GM18873 (cell line): ENCODE results near the gene DNAL1.
A peak's percentile ranks its signal among the peaks of the same experiment; 100 is the strongest.
"Not testable (repeated sequence)": the region's sequence is repeated elsewhere in the genome, so short reads cannot be mapped to it uniquely, and the experiment has no call there.

ENCODE experiments used
- ATAC-seq: cut with Tn5 transposase; IDR thresholded peaks from one replicate; pipeline ENCODE4 v1.9.1; 2021; ENCODE audit warnings: mild to moderate bottlenecking, moderate library complexity, moderate number of reproducible peaks; ENCODE audit not compliant: unreplicated experiment, low FRiP score

The DNAL1 gene

GRCh38 chr14:73637830-73638229 is 7.0 kb upstream of the DNAL1 start:
- no peak for ATAC-seq

GRCh38 chr14:73640796-73641365 is 3.9 kb upstream of the DNAL1 start:
- ATAC-seq, result no peak

- no peak for ATAC-seq
These were observed 443 bp downstream of the DNAL1 start for GRCh38 chr14:73645248-73645610.

DNA sequence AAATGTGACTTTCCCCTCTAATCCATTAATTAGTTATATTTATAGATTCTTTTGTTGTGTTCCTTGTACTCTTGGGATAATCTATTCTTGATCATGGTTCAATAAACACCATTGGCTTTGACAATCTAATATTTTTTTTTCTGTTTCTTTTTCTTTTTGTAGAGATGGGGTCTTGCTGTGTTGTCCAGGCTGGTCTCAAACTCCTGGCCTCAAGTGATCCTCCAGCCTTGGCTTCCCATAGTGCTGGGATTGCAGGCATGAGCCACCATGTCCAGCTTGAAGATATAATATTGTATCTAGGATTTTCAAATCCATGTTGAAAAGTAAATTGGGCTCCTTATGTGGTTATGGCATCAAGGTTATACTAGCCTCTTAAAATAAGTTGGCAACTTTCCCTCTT is 6.2 kb downstream of the DNAL1 start:
- no peak for ATAC-seq

GRCh38 chr14:73655851-73656250 is 11.1 kb downstream of the DNAL1 start:
- ATAC-seq, result no peak

DNA sequence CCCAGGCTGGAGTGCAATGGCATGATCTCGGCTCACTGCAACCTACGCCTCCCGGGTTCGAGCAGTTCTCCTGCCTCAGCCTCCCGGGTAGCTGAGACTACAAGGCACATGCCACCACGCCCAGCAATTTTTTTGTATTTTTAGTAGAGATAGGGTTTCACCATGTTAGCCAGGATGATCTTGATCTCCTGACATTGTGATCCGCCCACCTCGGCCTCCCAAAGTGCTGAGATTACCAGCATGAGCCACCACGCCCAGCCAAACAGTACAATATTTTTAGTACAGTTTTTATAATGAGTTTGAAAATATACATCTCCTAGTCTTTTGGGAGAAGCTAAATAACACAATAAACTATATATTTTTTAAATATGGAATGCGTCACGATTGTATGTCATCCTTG is 14.4 kb downstream of the DNAL1 start:
- not testable (repeated sequence) for ATAC-seq

- ATAC-seq, result no peak
These were observed 15.7 kb downstream of the DNAL1 start for GRCh38 chr14:73660511-73660910.

DNA sequence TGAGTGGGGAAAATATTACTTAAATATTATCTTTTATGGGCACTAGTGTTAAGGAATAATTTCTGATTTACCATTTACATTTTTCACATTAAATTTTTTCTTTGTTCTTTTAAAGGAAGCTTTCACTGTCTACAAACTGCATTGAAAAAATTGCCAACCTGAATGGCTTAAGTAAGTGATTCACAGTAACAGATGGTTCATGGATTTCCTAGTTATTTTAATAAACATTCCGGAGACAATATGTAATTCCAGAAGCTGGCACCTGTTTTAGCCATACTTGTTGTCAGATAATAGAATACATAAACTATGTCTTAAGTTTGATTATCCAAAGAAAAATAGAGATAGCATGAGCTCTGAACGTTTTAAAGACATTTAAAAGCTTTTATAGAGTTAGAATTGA is 17.1 kb downstream of the DNAL1 start:
- ATAC-seq, result no peak

- ATAC-seq, result no peak
These were observed 17.7 kb downstream of the DNAL1 start for GRCh38 chr14:73662487-73662943.

DNA sequence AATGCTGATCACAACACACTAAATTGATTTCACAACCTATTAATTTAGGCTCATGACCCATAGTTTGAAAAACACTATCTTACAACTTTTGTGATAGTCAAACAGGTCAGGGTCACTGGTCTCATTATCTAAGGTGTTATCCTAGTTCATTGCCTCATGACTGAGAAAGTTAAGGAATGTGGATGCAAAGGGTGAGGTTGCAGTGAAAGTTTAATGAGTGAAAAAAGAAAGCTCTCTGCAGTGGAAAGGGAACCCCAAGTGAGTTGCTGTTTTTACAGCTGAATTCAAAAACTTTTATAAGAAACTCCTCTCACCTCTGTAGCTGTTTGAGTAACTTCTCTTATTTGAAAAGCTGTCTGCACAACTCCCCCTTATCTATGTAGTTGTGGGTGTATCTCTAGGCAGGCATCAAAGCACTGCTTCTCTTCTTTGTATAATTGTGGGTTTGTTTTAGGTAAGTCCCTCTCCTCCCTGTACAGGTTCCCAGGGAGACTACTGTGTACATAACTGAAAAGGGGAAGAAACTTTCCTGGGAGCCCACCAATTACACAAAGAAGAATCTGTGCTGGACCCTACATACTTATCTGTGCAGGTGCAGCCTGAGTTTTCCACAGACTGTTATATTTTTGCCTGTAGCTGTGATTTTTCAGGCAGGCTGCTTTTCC is 18.9 kb downstream of the DNAL1 start:
- no peak for ATAC-seq

DNA sequence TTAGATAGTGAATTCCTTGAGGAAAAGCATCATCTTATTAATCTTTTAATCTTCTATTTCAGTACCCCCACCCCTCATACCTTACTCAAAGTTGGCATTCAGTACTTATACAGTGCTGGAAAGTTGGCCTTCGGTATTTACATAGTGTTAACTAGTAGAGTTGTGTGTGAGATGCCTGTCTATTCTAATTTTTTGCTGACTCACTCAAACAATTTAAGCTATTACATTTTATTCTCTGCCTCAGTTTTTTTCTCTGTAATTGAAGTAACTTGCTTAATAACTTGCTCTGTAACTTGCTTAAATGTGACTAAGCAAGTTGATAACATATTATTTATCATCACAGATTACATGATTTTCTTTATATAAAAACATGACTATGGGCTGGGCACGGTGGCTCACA is 20.3 kb downstream of the DNAL1 start:
- no peak for ATAC-seq

- no peak for ATAC-seq
These were observed 21.8 kb downstream of the DNAL1 start for GRCh38 chr14:73666583-73666982.

DNA sequence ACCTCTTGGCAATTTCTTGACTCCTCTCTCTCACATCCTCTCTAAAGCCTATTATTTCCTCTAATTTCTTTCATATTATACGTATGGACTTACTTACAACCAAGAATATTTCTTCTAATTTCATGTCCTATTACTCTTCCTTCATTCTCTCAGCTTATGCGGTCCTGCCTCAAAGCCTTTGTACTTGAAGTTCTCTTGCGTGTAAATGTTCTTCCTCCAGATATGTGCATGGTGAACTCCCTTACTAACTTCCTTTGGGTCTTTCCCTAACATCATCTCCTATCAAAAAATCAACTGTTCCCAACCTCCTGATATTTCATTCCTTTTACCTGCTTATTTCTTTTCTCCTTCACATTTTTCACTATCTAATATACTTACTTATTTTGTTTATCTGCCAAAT is 23.1 kb downstream of the DNAL1 start:
- ATAC-seq, result no peak

DNA sequence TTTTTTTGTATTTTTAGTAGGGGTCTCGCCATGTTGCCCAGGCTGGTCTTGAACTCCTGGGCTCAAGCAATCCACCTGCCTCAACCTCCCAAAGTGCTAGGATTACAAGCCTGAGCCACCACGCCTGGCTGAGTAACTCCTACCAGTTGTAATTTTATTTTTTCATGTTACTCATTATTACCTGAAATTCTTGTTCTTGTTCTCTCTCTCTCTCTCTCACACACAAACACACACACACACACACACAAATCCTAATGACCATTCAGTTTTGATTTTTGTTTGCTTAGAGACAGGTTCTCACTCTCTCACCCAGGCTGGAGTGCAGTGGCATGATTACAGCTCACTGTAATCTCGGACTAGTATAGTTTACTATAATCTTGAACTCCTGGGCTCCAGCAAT is 30.2 kb downstream of the DNAL1 start:
- ATAC-seq, result no peak

DNA sequence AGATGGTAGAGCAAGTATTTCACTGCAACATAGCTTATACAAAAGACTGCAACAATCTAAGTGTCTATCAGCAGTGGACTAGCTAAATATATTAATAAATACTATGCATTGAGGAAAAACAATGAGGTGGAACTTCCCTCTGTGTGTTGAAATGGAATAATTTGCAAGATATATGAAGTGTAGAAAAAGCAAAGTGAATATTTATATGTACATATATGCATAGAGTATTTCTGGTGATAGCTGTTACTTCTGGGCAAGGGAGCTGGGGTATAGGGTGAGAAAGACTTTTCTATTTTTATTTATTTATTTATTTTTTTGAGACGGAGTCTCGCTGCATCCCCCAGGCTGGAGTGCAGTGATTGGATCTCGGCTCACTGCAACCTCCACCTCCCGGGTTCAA is 33.9 kb downstream of the DNAL1 start:
- ATAC-seq, result no peak

- no peak for ATAC-seq
These were observed 36.0 kb downstream of the DNAL1 start for GRCh38 chr14:73680821-73681220.

- ATAC-seq, result no peak
These were observed 39.8 kb downstream of the DNAL1 start for GRCh38 chr14:73684627-73685026.

DNA sequence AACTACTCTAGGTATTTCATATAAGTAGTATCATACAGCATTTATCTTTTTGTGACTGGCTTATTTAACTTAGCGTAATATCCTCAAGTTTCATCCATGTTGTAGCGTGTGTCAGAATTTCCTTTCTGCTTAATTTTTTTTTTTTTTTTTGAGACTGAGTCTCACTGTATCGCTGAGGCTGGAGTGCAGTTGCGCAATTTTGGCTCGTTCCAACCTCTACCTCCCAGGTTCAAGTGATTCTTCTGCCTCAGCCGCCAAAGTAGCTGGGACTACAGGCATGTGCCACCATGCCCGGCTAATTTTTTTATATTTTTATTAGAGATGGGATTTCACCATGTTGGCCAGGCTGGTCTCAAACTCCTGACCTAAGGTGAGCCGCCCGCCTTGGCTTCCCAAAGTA is 40.5 kb downstream of the DNAL1 start:
- no peak for ATAC-seq

DNA sequence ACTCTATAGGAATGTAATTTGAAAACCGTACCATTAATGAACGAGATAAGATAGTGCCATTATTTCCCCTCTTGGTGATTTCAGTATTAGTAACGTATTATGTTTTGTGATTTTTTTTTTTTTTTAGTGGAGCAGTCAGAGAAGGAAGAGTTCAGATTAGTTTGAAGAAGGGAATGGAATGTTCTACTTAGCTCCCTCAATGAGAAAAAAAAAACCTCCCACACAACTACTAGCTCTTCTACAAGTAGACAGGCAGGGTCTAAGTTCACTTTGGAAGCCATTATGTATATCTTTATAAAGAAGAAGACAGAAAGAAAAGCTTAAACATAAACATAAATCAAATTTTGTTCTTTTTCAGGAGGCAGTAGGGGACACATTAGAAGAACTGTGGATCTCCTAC is 42.1 kb downstream of the DNAL1 start:
- ATAC-seq, result no peak

DNA sequence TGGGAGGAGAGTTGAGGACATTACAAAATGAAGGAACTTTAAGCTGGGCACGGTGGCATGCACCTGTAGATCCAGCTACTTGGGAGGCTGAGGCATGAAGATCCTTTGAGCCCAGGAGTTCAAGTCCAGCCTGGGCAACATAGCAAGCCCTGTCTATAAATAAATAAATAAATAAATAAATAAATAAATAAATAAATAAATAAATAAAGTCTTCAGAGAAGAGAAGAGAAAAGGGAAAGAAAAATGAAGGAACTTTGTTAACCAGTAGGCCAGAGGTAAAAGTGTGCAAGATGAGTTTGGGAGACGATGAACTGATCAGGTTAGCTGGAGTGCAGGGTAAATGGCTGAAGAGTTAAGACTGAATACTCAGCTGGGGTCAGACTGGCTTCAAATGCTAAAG is 49.3 kb downstream of the DNAL1 start:
- ATAC-seq, result no peak

GRCh38 chr14:73695082-73695481 is 50.3 kb downstream of the DNAL1 start:
- no peak for ATAC-seq

GRCh38 chr14:73695997-73696396 is 51.2 kb downstream of the DNAL1 start:
- peak; percentile 32 for ATAC-seq
